Left ventricle myocardium superior (tissue), 1 donor: Measurements from ENCODE around the gene SIGLEC11. TPM values are rescaled to one million over a fixed set of nuclear protein-coding genes. Genes with fewer than 3 reads are reported as not detected.
A peak's percentile ranks its signal among the peaks of the same experiment; 100 is the strongest.

Experiments used
- ATAC-seq: fragments of 200-7000 bp; cut with Tn5 transposase; one replicate; pipeline ENCODE4 v1.9.1; 2020; ENCODE audit warnings: mild to moderate bottlenecking, moderate library complexity
- DNase-seq: peaks from one replicate; pipeline ENCODE4 v3.0.0-alpha.2; 2020
- intact Hi-C: fragments of 100-400 bp; cut with micrococcal nuclease; formaldehyde crosslinking; loops from one replicate; pipeline ENCODE4 v1.11.0; 2022
- total RNA-seq: library from RNA; stranded (reverse); fragmentation: NEBNext Ultra II Directional; extraction: Animal tissue kit (Norgen Biotek cat#: 25700); gene quantifications from one replicate; pipeline ENCODE4 v1.2.1, GENCODE V29; 2021
- donor health status: DM: no; HTN: yes; CAD: no; lungs with severe emphysema.

Gene SIGLEC11
- total RNA-seq, 1 donor from 2014 or later, result 0.59 TPM

GRCh38 chr19:49915271-49915670 lies 45.7 kb downstream of the SIGLEC11 start:
- ATAC-seq (no peak), DNase-seq (no peak)
- intact Hi-C loops, result no loop called here

- intact Hi-C loops, result no loop called here
- ATAC-seq, result no peak
- DNase-seq, result no peak
These were observed 47.3 kb downstream of the SIGLEC11 start for GRCh38 chr19:49913720-49914119.

DNA sequence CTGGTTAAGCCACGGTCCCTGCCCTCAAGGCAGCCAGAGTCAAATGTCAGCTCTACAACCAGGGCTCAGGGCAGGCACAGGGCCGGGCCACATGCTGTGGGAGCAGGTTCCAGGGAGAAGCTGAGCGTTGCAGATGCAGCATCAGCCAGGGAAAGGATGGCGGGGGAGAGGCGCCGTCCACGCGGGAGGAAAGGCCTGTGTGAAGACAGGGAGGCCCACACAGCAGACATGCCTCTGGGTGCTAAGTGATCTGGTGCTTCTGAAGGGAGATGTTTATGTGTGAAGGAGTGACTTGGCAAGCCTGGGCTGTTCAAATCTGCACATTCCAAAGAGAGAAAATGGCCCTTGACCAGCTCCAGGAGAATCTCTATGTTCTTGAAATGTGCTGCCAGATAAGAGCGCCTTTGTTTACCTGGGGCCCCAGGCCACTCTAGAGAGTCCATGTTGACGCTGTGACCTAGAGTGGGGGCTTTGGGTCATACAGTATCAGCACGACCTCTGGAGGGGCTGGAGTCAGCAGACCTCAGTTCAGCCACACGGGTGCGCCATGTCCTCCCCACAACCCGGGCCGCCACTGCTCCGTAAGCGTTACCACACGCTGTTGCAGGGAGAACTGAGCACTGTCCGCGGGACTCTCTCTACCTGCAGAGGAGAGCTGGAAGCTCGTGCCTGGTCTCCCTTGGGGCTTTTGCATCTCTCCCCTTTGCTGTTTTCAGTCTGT lies 47.8 kb downstream of the SIGLEC11 start:
- no peak for DNase-seq
- ATAC-seq, result no peak
- intact Hi-C loops, result no loop called here

DNA sequence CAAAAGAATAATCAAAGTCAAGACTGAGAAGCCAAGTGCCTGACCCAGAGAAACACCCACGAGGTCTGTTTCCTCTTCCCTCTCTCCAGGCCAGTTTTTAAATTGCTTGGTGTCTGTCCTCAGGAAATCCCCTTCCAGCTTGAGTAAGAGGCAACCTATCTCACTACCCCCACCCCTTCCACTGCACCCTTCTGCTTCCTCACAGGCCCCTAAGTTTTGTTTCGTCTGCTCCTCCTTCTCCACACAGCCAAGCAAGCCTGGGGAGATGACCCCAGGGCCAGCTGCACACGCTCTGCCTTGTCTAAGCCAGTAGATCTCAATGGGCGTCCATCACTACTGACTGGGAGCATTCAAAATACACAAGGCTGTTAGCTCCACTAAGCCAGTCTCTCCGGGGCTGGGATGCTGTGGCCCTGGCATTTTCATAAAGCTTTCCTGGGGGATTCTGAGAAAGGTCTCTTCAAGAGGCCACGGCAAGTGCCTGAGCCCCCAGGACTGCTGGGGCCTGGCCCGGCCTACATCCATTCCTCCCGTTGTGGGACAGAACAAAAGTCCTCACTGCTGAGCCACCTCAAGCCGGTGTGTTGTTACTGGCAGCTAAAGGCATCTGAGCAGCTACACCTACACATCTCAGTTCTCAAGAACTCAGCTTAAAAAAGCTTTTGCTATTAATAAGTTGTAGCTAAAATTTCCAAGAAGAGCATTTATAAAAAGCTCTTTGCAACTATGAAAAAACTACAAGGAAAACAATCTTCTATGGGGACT lies 49.4 kb downstream of the SIGLEC11 start:
- intact Hi-C loops, result no loop called here
- DNase-seq (no peak), ATAC-seq (peak; percentile 36)

- intact Hi-C loops, result no loop called here
- no peak for DNase-seq
- no peak for ATAC-seq
These were observed 50.8 kb downstream of the SIGLEC11 start for GRCh38 chr19:49910179-49910578.

DNA sequence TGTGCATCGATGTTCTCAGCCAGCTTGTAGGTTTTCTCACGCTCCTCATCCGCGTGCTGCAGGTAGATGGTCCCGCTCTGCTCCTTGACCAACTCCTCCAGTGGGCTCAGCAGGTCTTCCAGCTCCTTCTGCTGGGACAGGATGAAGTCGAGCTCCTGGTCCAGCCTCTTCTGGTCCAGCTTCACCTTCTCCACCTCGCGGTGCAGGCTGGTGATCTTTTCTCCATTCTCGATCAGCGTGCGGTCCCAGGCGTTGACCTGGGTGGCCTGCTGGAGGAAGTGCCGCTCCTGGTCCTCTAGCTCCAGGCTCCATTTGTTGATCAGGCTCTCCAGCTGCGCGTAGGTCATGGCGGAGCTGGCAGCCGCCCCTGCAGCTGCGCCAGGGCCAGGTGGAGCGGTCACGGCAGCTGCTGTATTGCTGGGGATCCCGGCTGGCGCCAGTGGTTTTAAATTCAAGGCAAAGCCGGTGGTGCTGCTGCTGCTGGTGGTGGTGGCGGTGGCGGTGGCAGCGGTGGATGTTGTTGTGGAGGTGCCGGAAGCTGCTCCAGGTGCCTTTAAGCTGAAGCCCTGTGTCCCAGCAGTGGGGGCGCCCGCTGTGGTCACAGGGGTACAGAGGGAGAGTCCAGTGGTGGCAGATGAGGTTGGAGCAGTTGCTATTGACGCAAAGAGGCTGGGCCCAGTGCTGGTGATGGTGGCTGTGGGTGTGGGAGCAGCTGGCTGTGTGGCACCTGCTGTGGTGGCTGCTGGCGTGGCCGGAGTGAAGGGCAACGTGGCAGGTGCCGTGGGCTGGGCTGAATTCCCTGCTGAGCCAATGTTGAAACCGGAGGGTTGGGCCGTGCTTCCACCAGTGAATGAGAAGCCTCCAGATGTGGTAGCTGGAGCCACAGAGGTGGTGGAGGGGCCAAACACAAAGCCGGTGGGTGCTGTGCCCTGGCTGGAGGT lies 52.2 kb downstream of the SIGLEC11 start:
- no peak for DNase-seq
- intact Hi-C loops, result no loop called here

DNA sequence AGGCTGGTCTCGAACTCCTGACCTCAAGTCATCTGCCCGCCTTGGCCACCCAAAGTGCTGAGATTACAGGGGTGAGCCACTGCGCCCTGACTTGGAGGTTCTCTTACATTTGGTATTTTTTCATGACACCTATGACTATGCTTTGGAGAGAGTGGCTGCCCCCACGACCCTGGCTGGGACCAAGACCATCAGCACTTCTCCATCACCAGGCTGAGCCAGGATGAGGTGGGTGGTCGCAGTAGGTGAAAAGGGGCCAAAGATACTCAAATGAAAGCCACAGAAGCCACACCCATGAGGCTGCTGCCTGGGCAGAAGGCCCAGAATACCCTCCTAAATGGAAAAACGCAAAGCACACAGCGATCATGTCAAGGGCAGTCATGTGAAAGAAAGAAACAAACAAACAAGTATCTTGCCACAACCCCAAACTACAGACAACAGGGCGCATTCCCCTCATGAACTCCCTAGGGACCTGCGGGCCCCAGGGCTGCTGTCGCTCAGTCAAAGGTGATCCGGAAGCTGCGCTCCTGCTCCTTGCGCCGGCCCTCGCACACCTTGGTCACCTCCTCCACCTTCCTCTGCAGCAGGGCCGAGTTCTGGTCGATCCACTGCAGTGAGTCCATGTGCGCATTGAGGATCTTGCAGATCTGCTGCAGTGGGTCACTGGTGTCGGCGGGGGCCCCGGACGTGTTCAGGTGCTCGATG lies 53.1 kb downstream of the SIGLEC11 start:
- intact Hi-C loops, result no loop called here
- ATAC-seq (no peak), DNase-seq (no peak)

More for the DNA sequence above, 52.2 kb downstream of the SIGLEC11 start:
- ATAC-seq, result no peak

DNA sequence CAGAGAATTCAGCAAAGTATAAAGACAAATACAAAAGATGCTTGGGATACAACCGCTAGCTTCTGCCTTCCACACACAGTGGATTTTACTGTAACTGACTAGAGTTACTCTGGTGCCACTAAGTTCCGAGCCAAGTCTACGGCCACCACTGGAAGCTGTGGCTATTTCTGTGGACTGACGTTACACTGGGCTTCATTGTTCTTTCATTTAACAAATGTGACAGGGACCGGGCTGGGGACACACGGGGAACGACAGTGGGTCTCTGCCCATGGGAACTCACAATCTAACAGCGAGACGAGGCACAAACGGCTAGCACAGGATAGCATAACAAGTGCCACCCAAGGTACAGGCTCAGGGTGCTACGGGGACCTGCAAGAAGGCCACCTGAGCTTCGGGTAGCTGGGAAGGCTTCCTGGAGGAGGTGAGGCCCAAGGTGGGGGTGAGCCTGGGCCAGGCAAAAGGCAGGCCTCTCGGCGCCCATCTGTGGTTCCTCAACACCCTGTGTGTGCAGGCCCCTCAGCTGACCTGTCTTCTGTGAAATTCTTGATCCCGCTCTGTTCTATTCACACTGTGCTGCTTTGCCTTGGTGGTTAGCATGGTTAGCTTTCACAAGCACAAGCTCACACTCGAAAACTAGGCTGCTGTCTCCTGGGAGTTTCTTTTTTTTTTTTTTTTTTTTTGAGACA lies 54.0 kb downstream of the SIGLEC11 start:
- DNase-seq (no peak), ATAC-seq (no peak)
- intact Hi-C loops, result no loop called here

GRCh38 chr19:49904136-49904535 lies 56.8 kb downstream of the SIGLEC11 start:
- intact Hi-C loops, result no loop called here
- DNase-seq (no peak), ATAC-seq (no peak)

Other genes starting within 250 kb of the SIGLEC11 start
- gene TSKS, start 197.9 kb downstream of the SIGLEC11 start, total RNA-seq, result 0.72 TPM
- 73.1 TPM for gene AP2A1, start 194.2 kb downstream of the SIGLEC11 start, total RNA-seq
- 19.1 TPM for gene FUZ, start 147.9 kb downstream of the SIGLEC11 start, total RNA-seq
- 68.5 TPM for gene MED25, start 142.9 kb downstream of the SIGLEC11 start, total RNA-seq
- 127 TPM for gene PTOV1, start 110.0 kb downstream of the SIGLEC11 start, total RNA-seq
- 39.1 TPM for gene PNKP, start 93.6 kb downstream of the SIGLEC11 start, total RNA-seq
- 41.2 TPM for gene AKT1S1, start 83.8 kb downstream of the SIGLEC11 start, total RNA-seq
- 47.7 TPM for gene TBC1D17, start 83.5 kb downstream of the SIGLEC11 start, total RNA-seq
- gene IL4I1, start 64.3 kb downstream of the SIGLEC11 start, total RNA-seq, result not detected
- gene ATF5, start 32.0 kb downstream of the SIGLEC11 start, total RNA-seq, result 8.0 TPM
- gene NUP62, start 31.7 kb downstream of the SIGLEC11 start, total RNA-seq, result 28.4 TPM
- gene VRK3, start 64.2 kb upstream of the SIGLEC11 start, total RNA-seq, result 22.8 TPM
- 3.6 TPM for gene ZNF473, start 64.8 kb upstream of the SIGLEC11 start, total RNA-seq
- not detected for gene IZUMO2, start 202.1 kb upstream of the SIGLEC11 start, total RNA-seq
- 131 TPM for gene MYH14, start 242.4 kb upstream of the SIGLEC11 start, total RNA-seq